Neural cell (in vitro differentiated cells): ENCODE measurements around the gene TYMP. TPM values are rescaled to one million over a fixed set of nuclear protein-coding genes. Genes with fewer than 3 reads are reported as not detected.

Experiments
- H2AFZ ChIP-seq: fragments of 200-600, 300-800 bp; sonication (generic), shearing (Covaris generic); 2 replicates; pipeline ENCODE4 v1.6.0; 2014; ENCODE audit warnings: low read depth, mild to moderate bottlenecking, antibody characterized with exemption, low read length, moderate library complexity
- H3F3A ChIP-seq: fragments of 200-600 bp; shearing (Covaris generic); 2 replicates; pipeline ENCODE4 v1.6.1; 2016; ENCODE audit warnings: mild to moderate bottlenecking, moderate library complexity, mixed read lengths, antibody characterized with exemption, low read length; ENCODE audit not compliant: insufficient read depth, poor library complexity, severe bottlenecking
- H3K27ac ChIP-seq: fragments of 200-600, 300-800 bp; sonication (generic), shearing (Covaris generic); 2 replicates; pipeline ENCODE4 v1.5.1; 2014; ENCODE audit warnings: mild to moderate bottlenecking, low read length, moderate library complexity
- H3K27me3 ChIP-seq: fragments of 300-800, 200-600 bp; sonication (generic), shearing (Covaris generic); 2 replicates; pipeline ENCODE4 v1.6.0; 2014; ENCODE audit warnings: mild to moderate bottlenecking, low read depth, low read length, moderate library complexity; ENCODE audit not compliant: insufficient read depth
- H3K36me3 ChIP-seq: fragments of 300-800, 200-600 bp; sonication (generic), shearing (Covaris generic); 2 replicates; pipeline ENCODE4 v1.5.1; 2014; ENCODE audit warnings: mild to moderate bottlenecking, antibody characterized with exemption, low read length, moderate library complexity; ENCODE audit not compliant: insufficient read depth
- H3K4me2 ChIP-seq: fragments of 300-800, 200-600 bp; sonication (generic), shearing (Covaris generic); 2 replicates; pipeline ENCODE4 v1.6.0; 2014; ENCODE audit warnings: mild to moderate bottlenecking, low read length
- H3K4me3 ChIP-seq: fragments of 300-800, 200-600 bp; sonication (generic), shearing (Covaris generic); 2 replicates; pipeline ENCODE4 v1.5.1; 2014; ENCODE audit warnings: mild to moderate bottlenecking, low read length, moderate library complexity
- H3K79me2 ChIP-seq: fragments of 200-600 bp; shearing (Covaris generic); replicated peaks from 2 replicates; pipeline ENCODE4 v1.6.0; 2014; ENCODE audit warnings: mild to moderate bottlenecking, low read length, moderate library complexity; ENCODE audit not compliant: insufficient read depth
- H3K9ac ChIP-seq: fragments of 300-800, 200-600 bp; sonication (generic), shearing (Covaris generic); 2 replicates; pipeline ENCODE4 v1.6.1; 2016; ENCODE audit warnings: mild to moderate bottlenecking, low read length, mixed read lengths
- H3K9me2 ChIP-seq: fragments of 200-600 bp; shearing (Covaris generic); 2 replicates; pipeline ENCODE4 v1.6.1; 2016; ENCODE audit warnings: mild to moderate bottlenecking, low read length, mixed read lengths; ENCODE audit not compliant: insufficient read depth
- H3K9me3 ChIP-seq: fragments of 200-600, 300-800 bp; sonication (generic), shearing (Covaris generic); 2 replicates; pipeline ENCODE4 v1.6.1; 2016; ENCODE audit warnings: mild to moderate bottlenecking, mixed run types, low read length, moderate library complexity, mixed read lengths
- H4K20me1 ChIP-seq: fragments of 200-600 bp; shearing (Covaris generic); 2 replicates; pipeline ENCODE4 v1.6.1; 2016; ENCODE audit warnings: mild to moderate bottlenecking, mixed run types; ENCODE audit not compliant: insufficient read depth
- CTCF ChIP-seq: fragments of 450-650 bp; IDR thresholded peaks from 2 replicates; pipeline ENCODE4 v1.5.1; 2014; ENCODE audit warnings: antibody characterized with exemption, mild to moderate bottlenecking, moderate library complexity; ENCODE audit not compliant: poor library complexity, severe bottlenecking
- EP300 ChIP-seq: fragments of 450-650 bp; conservative IDR thresholded peaks from 2 replicates; pipeline ENCODE4 v1.6.1; 2014; ENCODE audit warnings: antibody characterized with exemption, mild to moderate bottlenecking, moderate library complexity; ENCODE audit not compliant: poor library complexity, severe bottlenecking
- EZH2 ChIP-seq: fragments of 200-600, 300-800 bp; shearing (Covaris generic), sonication (generic); IDR thresholded peaks from 2 replicates; pipeline ENCODE4 v1.6.1; 2014; ENCODE audit warnings: antibody characterized with exemption, low read length, borderline replicate concordance, mild to moderate bottlenecking; ENCODE audit not compliant: insufficient read depth, poor library complexity, severe bottlenecking
- MXI1 ChIP-seq: fragments of 450-650 bp; conservative IDR thresholded peaks from 2 replicates; pipeline ENCODE4 v1.6.1; 2014; ENCODE audit warnings: antibody characterized with exemption, mild to moderate bottlenecking; ENCODE audit not compliant: poor library complexity, severe bottlenecking
- POLR2AphosphoS5 ChIP-seq: IDR thresholded peaks from 2 replicates; pipeline ENCODE4 v1.6.1; 2012
- RAD21 ChIP-seq: fragments of 450-650 bp; conservative IDR thresholded peaks from 2 replicates; pipeline ENCODE4 v1.6.1; 2014; ENCODE audit warnings: antibody characterized with exemption, mild to moderate bottlenecking, moderate library complexity
- REST ChIP-seq: IDR thresholded peaks from 2 replicates; pipeline ENCODE4 v1.6.1; 2012; ENCODE audit warnings: borderline replicate concordance
- SMC3 ChIP-seq: fragments of 450-650 bp; conservative IDR thresholded peaks from 2 replicates; pipeline ENCODE4 v1.6.1; 2014; ENCODE audit warnings: antibody characterized with exemption, mild to moderate bottlenecking, moderate library complexity; ENCODE audit not compliant: poor library complexity
- TAF1 ChIP-seq: IDR thresholded peaks from 2 replicates; pipeline ENCODE4 v1.6.1; 2012; ENCODE audit warnings: low read depth
- polyA plus RNA-seq: library from polyadenylated mRNA; depleted of rRNA; stranded (reverse); fragments of >200 nt; gene quantifications from 2 replicates; pipeline ENCODE4 v1.2.3, GENCODE V29; 2014

Gene TYMP
- polyA plus RNA-seq, 1 donor from 2014 or later = 0.87 TPM

- H3K4me3 ChIP-seq = no peak overlapping the region
- no peak overlapping the region for H3K9ac ChIP-seq
- H4K20me1 ChIP-seq = no peaks in the 10 kb centered on the region
- H2AFZ ChIP-seq = no peak overlapping the region
- no peak overlapping the region for H3K4me2 ChIP-seq
- no peaks in the 10 kb centered on the region for H3K9me3 ChIP-seq
- no peaks in the 10 kb centered on the region for H3K36me3 ChIP-seq
- no peaks in the 10 kb centered on the region for H3F3A ChIP-seq
- peaks cover 13% of the 10 kb centered on the region for H3K27me3 ChIP-seq
- no peak overlapping the region for H3K27ac ChIP-seq
- H3K79me2 ChIP-seq = no peaks in the 10 kb centered on the region
- TF ChIP-seq RAD21 (no peak), SMC3 (no peak), REST (no peak), EP300 (no peak), CTCF (no peak), POLR2AphosphoS5 (no peak), MXI1 (no peak), EZH2 (no peak), TAF1 (no peak)
- no peaks in the 10 kb centered on the region for H3K9me2 ChIP-seq
Measured at GRCh38 chr22:50548040-50548920, 18.5 kb upstream of the TYMP start.

GRCh38 chr22:50547263-50547985 lies 17.6 kb upstream of the TYMP start:
- H3K9ac ChIP-seq = no peak overlapping the region
- H3K79me2 ChIP-seq = no peaks in the 10 kb centered on the region
- no peaks in the 10 kb centered on the region for H3K9me3 ChIP-seq
- TF ChIP-seq POLR2AphosphoS5 (no peak), CTCF (no peak), TAF1 (no peak), SMC3 (no peak), EZH2 (no peak), REST (no peak), MXI1 (no peak), RAD21 (no peak), EP300 (no peak)
- H2AFZ ChIP-seq = no peak overlapping the region
- H3F3A ChIP-seq = no peaks in the 10 kb centered on the region
- no peak overlapping the region for H3K4me3 ChIP-seq
- H3K4me2 ChIP-seq = no peak overlapping the region
- H3K36me3 ChIP-seq = no peaks in the 10 kb centered on the region
- no peaks in the 10 kb centered on the region for H3K9me2 ChIP-seq
- no peak overlapping the region for H3K27ac ChIP-seq
- peaks cover 13% of the 10 kb centered on the region for H3K27me3 ChIP-seq
- no peaks in the 10 kb centered on the region for H4K20me1 ChIP-seq
